ENCODE measurements around the gene SOHLH1.

GRCh38 chr9:135695642-135696041, 3.6 kb downstream of the SOHLH1 start:
- TF ChIP-seq EZH2 (IDR thresholded peaks at IDR 0.05) (no peak), POLR2AphosphoS5 (IDR thresholded peaks at IDR 0.05; ENCODE audit: borderline replicate concordance, low read depth, low read length) (no peak), FOXP2 (optimal IDR thresholded peaks at IDR 0.05; ENCODE audit: control extremely low read depth, extremely low read length, insufficient read depth) (no peak)

All from SK-N-MC (cell line).